IMR-90 (cell line): Measurements from ENCODE around the gene LTB4R2. TPM values are rescaled to one million over a fixed set of nuclear protein-coding genes. Genes with fewer than 3 reads are reported as not detected.

Experiments used
- ATAC-seq: fragments of 200-7000 bp; cut with Tn5 transposase; 2 replicates; pipeline ENCODE4 v1.9.1; 2020; ENCODE audit warnings: low read depth, mild to moderate bottlenecking, moderate library complexity
- BruUV-seq: library from RNA; stranded (reverse); fragments of 400-500 nt; replicated peaks from 2 replicates; lab custom pipeline; 2021; lab: Mats Ljungman, UMichigan
- CTCF ChIA-PET: fragments of 300-600 bp; formaldehyde crosslinking; extraction: SDS; loops from one replicate; lab custom pipeline; 2021; ENCODE audit warnings: antibody characterized with exemption; lab: Yijun Ruan, JAX
- POLR2A ChIA-PET: fragments of 300-600 bp; sonication (Branson Sonifier 250); formaldehyde crosslinking; loops from one replicate; lab custom pipeline; 2022; ENCODE audit warnings: antibody characterized with exemption; ENCODE audit not compliant: unreplicated experiment; lab: Charles Lee
- DNase-seq: peaks from one replicate; pipeline ENCODE4 v3.0.0; 2013
- H2AFZ ChIP-seq: replicated peaks from 2 replicates; pipeline ENCODE3; 2013; ENCODE audit warnings: low read length, mild to moderate bottlenecking; ENCODE audit not compliant: poor library complexity
- H2AK5ac ChIP-seq: 2 replicates; pipeline ENCODE4 v1.6.1; 2013; ENCODE audit warnings: low read depth, low read length, inconsistent platforms
- H2AK9ac ChIP-seq: replicated peaks from 2 replicates; pipeline ENCODE3; 2013; ENCODE audit warnings: mild to moderate bottlenecking, low read depth, low read length, moderate library complexity; ENCODE audit not compliant: poor library complexity
- H2BK120ac ChIP-seq: 2 replicates; pipeline ENCODE4 v1.6.1; 2013; ENCODE audit warnings: low read depth, low read length, inconsistent platforms
- H2BK15ac ChIP-seq: 3 replicates; pipeline ENCODE4 v1.6.1; 2013; ENCODE audit warnings: low read depth, low read length, inconsistent platforms
- H2BK20ac ChIP-seq: 2 replicates; pipeline ENCODE4 v1.6.1; 2013; ENCODE audit warnings: low read depth, mild to moderate bottlenecking, inconsistent platforms, low read length, moderate library complexity
- H2BK5ac ChIP-seq: 2 replicates; pipeline ENCODE4 v1.6.1; 2013; ENCODE audit warnings: mild to moderate bottlenecking, low read depth, low read length, inconsistent platforms; ENCODE audit not compliant: poor library complexity, severe bottlenecking
- H3K14ac ChIP-seq: replicated peaks from 2 replicates; pipeline ENCODE4 v1.6.1; 2013; ENCODE audit warnings: low read depth, low read length, inconsistent platforms
- H3K18ac ChIP-seq: 2 replicates; pipeline ENCODE4 v1.6.1; 2013; ENCODE audit warnings: low read depth, low read length, control low read depth
- H3K23ac ChIP-seq: 2 replicates; pipeline ENCODE4 v1.6.1; 2013; ENCODE audit warnings: low read depth, low read length, inconsistent platforms
- H3K27ac ChIP-seq: 2 replicates; pipeline ENCODE4 v1.5.1; 2013; ENCODE audit warnings: mild to moderate bottlenecking, control low read depth, low read length; ENCODE audit not compliant: insufficient read depth
- H3K27me3 ChIP-seq: 2 replicates; pipeline ENCODE4 v1.6.1; 2013; ENCODE audit warnings: low read length; ENCODE audit not compliant: control insufficient read depth, insufficient read depth
- H3K36me3 ChIP-seq: 2 replicates; pipeline ENCODE4 v1.6.1; 2013; ENCODE audit warnings: low read length, mixed read lengths; ENCODE audit not compliant: control insufficient read depth, insufficient read depth
- H3K4ac ChIP-seq: 2 replicates; pipeline ENCODE4 v1.6.1; 2013; ENCODE audit warnings: low read depth, low read length, inconsistent platforms
- H3K4me1 ChIP-seq: 2 replicates; pipeline ENCODE4 v1.6.1; 2013; ENCODE audit warnings: low read length, mixed read lengths; ENCODE audit not compliant: control insufficient read depth, insufficient read depth
- H3K4me2 ChIP-seq: 2 replicates; pipeline ENCODE4 v1.6.1; 2013; ENCODE audit warnings: low read depth, mild to moderate bottlenecking, control low read depth, low read length, moderate library complexity
- H3K4me3 ChIP-seq: 2 replicates; pipeline ENCODE4 v1.5.1; 2013; ENCODE audit warnings: low read depth, mild to moderate bottlenecking, control low read depth, low read length, moderate library complexity; ENCODE audit not compliant: insufficient read depth
- H3K56ac ChIP-seq: 2 replicates; pipeline ENCODE4 v1.6.1; 2013; ENCODE audit warnings: low read length, inconsistent platforms; ENCODE audit not compliant: insufficient read depth; ENCODE audit errors: extremely low read depth
- H3K79me1 ChIP-seq, 2 experiments: 2 replicates each; pipeline ENCODE4 v1.6.1; 2013; ENCODE audit warnings: low read length in 2 of 2, inconsistent platforms in 1 of 2, low read depth in 1 of 2
- H3K9ac ChIP-seq: 2 replicates; pipeline ENCODE4 v1.6.1; 2013; ENCODE audit warnings: low read depth, low read length, control low read depth
- H3K9me1 ChIP-seq: 2 replicates; pipeline ENCODE4 v1.6.1; 2013; ENCODE audit warnings: low read length, inconsistent platforms; ENCODE audit not compliant: insufficient read depth
- H3K9me3 ChIP-seq: 2 replicates; pipeline ENCODE4 v1.6.1; 2013; ENCODE audit warnings: low read length; ENCODE audit not compliant: control insufficient read depth, insufficient read depth
- H4K20me1 ChIP-seq: 2 replicates; pipeline ENCODE4 v1.6.1; 2013; ENCODE audit warnings: low read length, inconsistent platforms; ENCODE audit not compliant: insufficient read depth
- H4K5ac ChIP-seq: 2 replicates; pipeline ENCODE4 v1.6.1; 2013; ENCODE audit warnings: mild to moderate bottlenecking, low read depth, low read length, control low read depth
- H4K8ac ChIP-seq, 2 experiments: 2 replicates each; pipeline ENCODE4 v1.6.1; 2013; ENCODE audit warnings: low read depth in 2 of 2, low read length in 2 of 2, control low read depth in 1 of 2, inconsistent platforms in 1 of 2
- H4K91ac ChIP-seq: 2 replicates; pipeline ENCODE4 v1.6.1; 2013; ENCODE audit warnings: low read depth, low read length, inconsistent platforms; ENCODE audit not compliant: insufficient read depth
- MAFK ChIP-seq: IDR thresholded peaks from 2 replicates; pipeline ENCODE4 v1.6.1; 2012; ENCODE audit warnings: low read depth, low read length, improper control_type of control experiment
- POLR2A ChIP-seq: IDR thresholded peaks from 2 replicates; pipeline ENCODE4 v1.6.1; 2012; ENCODE audit warnings: mild to moderate bottlenecking, low read depth, low read length
- WGBS, 2 experiments: methylation state at CpG; one replicate each; pipeline versions ENCODE4 v1.1.5 to v1.1.7; 2013; ENCODE audit warnings: missing lambda C conversion rate in 2 of 2; ENCODE audit not compliant: insufficient read length in 1 of 2; ENCODE audit errors: extremely low coverage in 2 of 2; 5-methylcytosine and 5-hydroxymethylcytosine counted together
- dilution Hi-C: fragments of 300-500 bp; cut with HindIII; formaldehyde crosslinking; loops from one replicate; pipeline ENCODE4 v1.14.3; 2018; ENCODE audit warnings: low sequenced_read_pairs; ENCODE audit not compliant: unreplicated experiment
- in situ Hi-C: fragments of 300-500 bp; cut with MboI; formaldehyde crosslinking; loops from 3 replicates; pipeline ENCODE4 v1.14.3; 2019; ENCODE audit warnings: low sequenced_read_pairs, inconsistent platforms, mixed read lengths
- intact Hi-C: fragments of 100-400 bp; cut with micrococcal nuclease; formaldehyde crosslinking; loops from 2 replicates; pipeline ENCODE4 v1.10.0; 2022
- polyA plus RNA-seq, 3 experiments: library from polyadenylated mRNA; depleted of rRNA; stranded (reverse); fragments of >200 nt; gene quantifications; 2 replicates each; pipeline ENCODE4 v1.2.3, GENCODE V29; 2012; ENCODE audit warnings: low replicate concordance in 1 of 3
- total RNA-seq: library from RNA; depleted of rRNA; stranded (reverse); fragments of >200 nt; gene quantifications from 2 replicates; pipeline ENCODE4 v1.2.3, GENCODE V29; 2012
- TF ChIP-seq, protein P1 (sequence below): fragments of 150-350 bp; IDR thresholded peaks from 2 replicates; pipeline ENCODE4 v1.6.1; 2017; ENCODE audit warnings: mild to moderate bottlenecking, antibody characterized with exemption, low read length, low read depth

The LTB4R2 gene
- total and polyA plus RNA-seq, 2 of the 4 experiments (the other 2 are of a cell fraction): 0.72 to 1.7 TPM

DNA sequence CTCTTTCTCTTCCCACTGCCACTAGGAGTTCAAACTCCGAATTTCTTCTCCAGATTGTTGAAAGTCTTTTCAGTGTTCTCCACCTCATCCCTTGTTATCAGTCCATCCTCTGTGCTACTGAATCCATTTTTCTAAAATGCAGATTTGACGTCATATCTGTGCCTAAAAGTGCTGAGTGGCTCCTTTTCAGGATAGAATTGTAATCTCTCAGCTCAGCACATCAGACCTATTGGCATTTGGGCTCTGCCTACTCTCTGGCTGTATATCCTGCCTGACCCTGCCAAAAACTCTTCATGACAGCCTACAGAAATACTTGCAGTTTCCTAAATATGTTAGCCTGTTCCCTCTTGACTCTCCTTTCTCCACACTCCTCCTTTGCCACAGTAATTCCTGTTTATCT is 37.5 kb upstream of the LTB4R2 start:
- H2AK9ac ChIP-seq: no peak overlapping the region
- H3K14ac ChIP-seq: no peak overlapping the region
- H3K4me1 ChIP-seq: peaks cover 5% of the 10 kb centered on the region; the same call in 1 of the 2 replicates
- no peak overlapping the region for H3K9ac ChIP-seq
- peaks cover 12% of the 10 kb centered on the region for H3K36me3 ChIP-seq
- H3K4me3 ChIP-seq: no peak overlapping the region
- no peaks in the 10 kb centered on the region for H3K27me3 ChIP-seq
- H3K56ac ChIP-seq: no peak overlapping the region
- H3K23ac ChIP-seq: no peak overlapping the region
- no peaks in the 10 kb centered on the region for H3K9me3 ChIP-seq
- DNase-seq (no peak), ATAC-seq (no peak)
- no peak overlapping the region for H2BK20ac ChIP-seq
- no peak overlapping the region for H4K91ac ChIP-seq
- H4K5ac ChIP-seq: no peak overlapping the region
- H3K79me1 ChIP-seq: peaks cover 12 to 30% of the 10 kb centered on the region in 2 experiments
- H4K20me1 ChIP-seq: no peaks in the 10 kb centered on the region
- intact Hi-C loops: no loop called here
- no peak overlapping the region for H2AK5ac ChIP-seq
- WGBS, 2 experiments: 100% methylated on average over 1 of the region's 2 CpGs; no CpG with 5 or more reads in 1 of the 2 experiments
- no peak overlapping the region for H2AFZ ChIP-seq
- H2BK15ac ChIP-seq: no peak overlapping the region
- ChIA-PET CTCF (interaction anchor here (0.6 to 0.8 kb wide), 2 partner anchors 21 to 29 kb away, joined by 3 to 4 read pairs; no protein-coding TSS in a partner anchor), POLR2A (no interaction called here)
- BruUV-seq: TSS peak; percentile 50
- dilution Hi-C loops: no loop called here
- peaks cover 5% of the 10 kb centered on the region; the same call in 1 of the 2 replicates for H3K9me1 ChIP-seq
- H2BK5ac ChIP-seq: no peak overlapping the region
- TF ChIP-seq, protein P1, sequence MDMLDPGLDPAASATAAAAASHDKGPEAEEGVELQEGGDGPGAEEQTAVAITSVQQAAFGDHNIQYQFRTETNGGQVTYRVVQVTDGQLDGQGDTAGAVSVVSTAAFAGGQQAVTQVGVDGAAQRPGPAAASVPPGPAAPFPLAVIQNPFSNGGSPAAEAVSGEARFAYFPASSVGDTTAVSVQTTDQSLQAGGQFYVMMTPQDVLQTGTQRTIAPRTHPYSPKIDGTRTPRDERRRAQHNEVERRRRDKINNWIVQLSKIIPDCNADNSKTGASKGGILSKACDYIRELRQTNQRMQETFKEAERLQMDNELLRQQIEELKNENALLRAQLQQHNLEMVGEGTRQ: no peak
- no peak for TF ChIP-seq POLR2A
- TF ChIP-seq MAFK: peak; percentile 81
- H2BK120ac ChIP-seq: no peak overlapping the region
- no peak overlapping the region for H3K4ac ChIP-seq
- H3K18ac ChIP-seq: no peak overlapping the region
- in situ Hi-C loops: no loop called here
- peak overlapping the region in 1 of 2 experiments; percentile 45; a peak in 2 of 4 replicates for H4K8ac ChIP-seq
- no peak overlapping the region for H3K4me2 ChIP-seq
- H3K27ac ChIP-seq: no peak overlapping the region
